SH-SY5Y (cell line): ENCODE data around the gene PC.

Experiments used
- GATA2 ChIP-seq: IDR thresholded peaks from 2 replicates; pipeline ENCODE4 v1.6.1; 2011; ENCODE audit warnings: mild to moderate bottlenecking, low read depth, low read length
- GATA3 ChIP-seq: IDR thresholded peaks from 2 replicates; pipeline ENCODE4 v1.6.1; 2011; ENCODE audit warnings: low read depth, mild to moderate bottlenecking, low read length, moderate library complexity

DNA sequence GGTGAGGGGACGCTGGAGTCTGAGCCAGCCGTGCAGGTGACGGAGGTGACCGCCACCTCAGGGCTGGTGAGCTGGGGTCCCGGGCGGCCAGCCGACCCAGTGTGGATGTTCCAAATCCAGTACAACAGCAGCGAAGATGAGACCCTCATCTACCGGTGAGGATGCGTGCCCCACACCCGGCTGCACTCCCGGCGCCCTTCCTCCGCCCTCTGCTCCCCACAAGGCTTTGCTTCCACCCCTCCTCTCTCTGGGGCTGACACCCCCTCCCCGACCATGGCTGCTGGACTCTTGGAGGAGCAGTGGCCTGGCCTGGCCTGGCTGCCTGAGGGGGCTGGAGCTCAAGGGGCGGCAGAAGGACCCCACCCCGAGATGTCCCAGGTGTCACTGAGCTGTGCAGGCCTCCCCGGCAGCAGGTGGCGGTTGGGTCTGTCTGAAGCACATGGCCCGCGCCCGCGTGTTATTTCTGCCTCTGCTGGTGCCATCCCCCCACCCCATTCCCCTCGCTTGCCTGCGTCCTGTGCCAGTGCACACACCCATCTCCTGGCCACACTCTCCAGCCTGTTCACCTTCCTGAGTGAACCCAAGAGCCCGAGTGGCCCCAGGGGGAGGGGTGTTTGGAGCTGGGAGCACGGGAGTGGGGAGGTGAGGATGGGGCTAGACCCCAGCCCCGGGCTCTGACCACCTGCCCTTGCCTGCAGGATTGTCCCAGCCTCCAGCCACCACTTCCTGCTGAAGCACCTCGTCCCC, 99.1 kb downstream of the PC start:
- TF ChIP-seq GATA2 (no peak), GATA3 (no peak)
